PFSK-1 (cell line): ENCODE data around the gene MAP1LC3A.

Experiments used
- SIN3A ChIP-seq: IDR thresholded peaks from 2 replicates; pipeline ENCODE4 v1.6.1; 2012; ENCODE audit warnings: mild to moderate bottlenecking, low read length, moderate library complexity, borderline replicate concordance; ENCODE audit not compliant: insufficient read depth
- TF ChIP-seq, protein P1 (sequence below), 2 experiments: IDR thresholded peaks; 2 replicates each; pipeline versions ENCODE4 v1.6.1 to v1.8.0; 2011 to 2012; ENCODE audit warnings: low read depth in 2 of 2, low read length in 2 of 2, control low read depth in 1 of 2, inconsistent platforms in 1 of 2, mild to moderate bottlenecking in 1 of 2, moderate library complexity in 1 of 2; ENCODE audit not compliant: insufficient read depth in 1 of 2

GRCh38 chr20:34574861-34575260, 16.3 kb downstream of the MAP1LC3A start:
- TF ChIP-seq SIN3A, result no peak
- TF ChIP-seq, protein P1, sequence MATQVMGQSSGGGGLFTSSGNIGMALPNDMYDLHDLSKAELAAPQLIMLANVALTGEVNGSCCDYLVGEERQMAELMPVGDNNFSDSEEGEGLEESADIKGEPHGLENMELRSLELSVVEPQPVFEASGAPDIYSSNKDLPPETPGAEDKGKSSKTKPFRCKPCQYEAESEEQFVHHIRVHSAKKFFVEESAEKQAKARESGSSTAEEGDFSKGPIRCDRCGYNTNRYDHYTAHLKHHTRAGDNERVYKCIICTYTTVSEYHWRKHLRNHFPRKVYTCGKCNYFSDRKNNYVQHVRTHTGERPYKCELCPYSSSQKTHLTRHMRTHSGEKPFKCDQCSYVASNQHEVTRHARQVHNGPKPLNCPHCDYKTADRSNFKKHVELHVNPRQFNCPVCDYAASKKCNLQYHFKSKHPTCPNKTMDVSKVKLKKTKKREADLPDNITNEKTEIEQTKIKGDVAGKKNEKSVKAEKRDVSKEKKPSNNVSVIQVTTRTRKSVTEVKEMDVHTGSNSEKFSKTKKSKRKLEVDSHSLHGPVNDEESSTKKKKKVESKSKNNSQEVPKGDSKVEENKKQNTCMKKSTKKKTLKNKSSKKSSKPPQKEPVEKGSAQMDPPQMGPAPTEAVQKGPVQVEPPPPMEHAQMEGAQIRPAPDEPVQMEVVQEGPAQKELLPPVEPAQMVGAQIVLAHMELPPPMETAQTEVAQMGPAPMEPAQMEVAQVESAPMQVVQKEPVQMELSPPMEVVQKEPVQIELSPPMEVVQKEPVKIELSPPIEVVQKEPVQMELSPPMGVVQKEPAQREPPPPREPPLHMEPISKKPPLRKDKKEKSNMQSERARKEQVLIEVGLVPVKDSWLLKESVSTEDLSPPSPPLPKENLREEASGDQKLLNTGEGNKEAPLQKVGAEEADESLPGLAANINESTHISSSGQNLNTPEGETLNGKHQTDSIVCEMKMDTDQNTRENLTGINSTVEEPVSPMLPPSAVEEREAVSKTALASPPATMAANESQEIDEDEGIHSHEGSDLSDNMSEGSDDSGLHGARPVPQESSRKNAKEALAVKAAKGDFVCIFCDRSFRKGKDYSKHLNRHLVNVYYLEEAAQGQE (IDR thresholded peaks at IDR 0.05; ENCODE audit: insufficient read depth in 1 of 2, low read depth in 2 of 2, low read length in 2 of 2), result no peak
